HepG2 (cell line): Measurements from ENCODE around the gene AEBP1. TPM values are rescaled to one million over a fixed set of nuclear protein-coding genes. Genes with fewer than 3 reads are reported as not detected.

ENCODE experiments used
- AGO2 ChIP-seq: fragments of 200-400 bp; formaldehyde crosslinking; optimal IDR thresholded peaks from 2 replicates; pipeline ENCODE3; 2017; ENCODE audit warnings: mild to moderate bottlenecking, low read depth, low read length, moderate library complexity
- BCLAF1 ChIP-seq: fragments of 450-650 bp; IDR thresholded peaks from 2 replicates; pipeline ENCODE4 v1.6.1; 2017; ENCODE audit warnings: mild to moderate bottlenecking
- ELF1 ChIP-seq: sonication (generic); formaldehyde crosslinking; IDR thresholded peaks from 2 replicates; pipeline ENCODE4 v1.4.0; 2020; ENCODE audit warnings: missing genetic modification reagents
- HNF1A ChIP-seq, 2 experiments: sonication (generic) in 1 of 2; formaldehyde crosslinking in 1 of 2; IDR thresholded peaks; 2 replicates each; pipeline versions ENCODE4 v1.4.0 to v1.6.1; 2016 to 2020; ENCODE audit warnings: borderline replicate concordance in 1 of 2, low read depth in 1 of 2, mild to moderate bottlenecking in 1 of 2, missing genetic modification reagents in 1 of 2
- KDM3A ChIP-seq: IDR thresholded peaks from 2 replicates; pipeline ENCODE4 v1.6.1; 2018; ENCODE audit warnings: low read depth, missing compliant biosample characterization
- MYC ChIP-seq: sonication (generic); formaldehyde crosslinking; IDR thresholded peaks from 2 replicates; pipeline ENCODE4 v1.9.0; 2021; ENCODE audit warnings: missing genetic modification reagents, borderline replicate concordance
- NCOA5 ChIP-seq: sonication (generic); formaldehyde crosslinking; IDR thresholded peaks from 2 replicates; pipeline ENCODE4 v1.4.0; 2020; ENCODE audit warnings: missing genetic modification reagents
- PLRG1 ChIP-seq: fragments of 450-650 bp; conservative IDR thresholded peaks from 2 replicates; pipeline ENCODE4 v1.6.1; 2016
- SKI ChIP-seq: fragments of 450-650 bp; IDR thresholded peaks from one replicate; pipeline ENCODE4 v1.6.1; 2018; ENCODE audit warnings: mild to moderate bottlenecking; ENCODE audit not compliant: partially characterized antibody
- TFDP2 ChIP-seq: sonication (generic); formaldehyde crosslinking; IDR thresholded peaks from 2 replicates; pipeline ENCODE4 v1.4.0; 2020; ENCODE audit warnings: missing genetic modification reagents
- THRA ChIP-seq: sonication (generic); formaldehyde crosslinking; IDR thresholded peaks from 2 replicates; pipeline ENCODE4 v1.4.0; 2020; ENCODE audit warnings: missing genetic modification reagents, borderline replicate concordance
- ZBTB2 ChIP-seq: sonication (generic); formaldehyde crosslinking; IDR thresholded peaks from 2 replicates; pipeline ENCODE4 v1.8.0; 2022; ENCODE audit warnings: low read depth, missing genetic modification reagents
- ZFY ChIP-seq: sonication (generic); formaldehyde crosslinking; IDR thresholded peaks from 2 replicates; pipeline ENCODE4 v1.4.0; 2020; ENCODE audit warnings: missing genetic modification reagents
- ZNF580 ChIP-seq: IDR thresholded peaks from 2 replicates; pipeline ENCODE4 v1.6.1; 2016; ENCODE audit warnings: low read depth, borderline replicate concordance
- ZNF775 ChIP-seq: sonication (generic); formaldehyde crosslinking; IDR thresholded peaks from 2 replicates; pipeline ENCODE4 v1.4.0; 2020; ENCODE audit warnings: missing genetic modification reagents, mild to moderate bottlenecking, moderate library complexity, borderline replicate concordance
- polyA plus RNA-seq, 8 experiments: library from polyadenylated mRNA; depleted of rRNA in 3 of 8; stranded (reverse) in 7 of 8; unstranded in 1 of 8; fragments of >200 nt; fragmentation: Illumina TruSeq in 4 of 8; extraction: Trizol in 4 of 8; gene quantifications; 2 replicates each; pipeline versions ENCODE4 v1.2.1 to v1.2.3, GENCODE V29; 2011 to 2016; ENCODE audit warnings: low read depth in 4 of 8, missing spikeins in 1 of 8, mixed read lengths in 1 of 8; ENCODE audit not compliant: insufficient read depth in 1 of 8
- total RNA-seq, 5 experiments: library from RNA; depleted of rRNA; stranded (reverse); fragments of >200 nt; fragmentation: Illumina TruSeq; extraction: Trizol; gene quantifications; 2 replicates each; pipeline ENCODE4 v1.2.3, GENCODE V29; 2016; ENCODE audit warnings: low read depth in 1 of 5

Gene AEBP1
- total and polyA plus RNA-seq, 2 of the 13 experiments (the other 11 are each of a cell fraction or from before 2014, with no cell fraction given), result 0.22 to 0.55 TPM

GRCh38 chr7:44131173-44132029 lies 27.3 kb downstream of the AEBP1 start (continued):
- no peak for TF ChIP-seq BCLAF1
- TF ChIP-seq ZNF775 (CRISPR knock-in tag), result no peak
- TF ChIP-seq TFDP2 (CRISPR knock-in tag), result peak; percentile 55; the same call in 1 of the 2 replicates
- no peak for TF ChIP-seq NCOA5
- TF ChIP-seq SKI, result peak; percentile 34
- TF ChIP-seq KDM3A (CRISPR knock-in tag), result peak; percentile 64; the same call in 1 of the 2 replicates
- peak; percentile 87 for TF ChIP-seq ZNF580 (CRISPR knock-in tag)
- peak; percentile 68 for TF ChIP-seq MYC
- TF ChIP-seq THRA (CRISPR knock-in tag), result peak; percentile 78; the same call in 1 of the 2 replicates
- TF ChIP-seq HNF1A (IDR thresholded peaks at IDR 0.05; ENCODE audit: low read depth), result no peak
- TF ChIP-seq HNF1A (CRISPR knock-in tag; IDR thresholded peaks at IDR 0.05; ENCODE audit: borderline replicate concordance), result no peak
- TF ChIP-seq AGO2, result no peak
- no peak for TF ChIP-seq ZBTB2
- TF ChIP-seq ELF1, result 0 out of 2 replicates have a peak, but pooled peaks have one; percentile 10
- no peak for TF ChIP-seq PLRG1
- no peak for TF ChIP-seq ZFY
